IMR-90 (cell line): ENCODE measurements around the gene TMEM72. TPM values are rescaled to one million over a fixed set of nuclear protein-coding genes. Genes with fewer than 3 reads are reported as not detected.

ENCODE experiments used
- ATAC-seq: fragments of 200-7000 bp; cut with Tn5 transposase; 2 replicates; pipeline ENCODE4 v1.9.1; 2020; ENCODE audit warnings: low read depth, mild to moderate bottlenecking, moderate library complexity
- BruUV-seq: library from RNA; stranded (reverse); fragments of 400-500 nt; replicated peaks from 2 replicates; lab custom pipeline; 2021; lab: Mats Ljungman, UMichigan
- CTCF ChIA-PET: fragments of 300-600 bp; formaldehyde crosslinking; extraction: SDS; loops from one replicate; lab custom pipeline; 2021; ENCODE audit warnings: antibody characterized with exemption; lab: Yijun Ruan, JAX
- POLR2A ChIA-PET: fragments of 300-600 bp; sonication (Branson Sonifier 250); formaldehyde crosslinking; loops from one replicate; lab custom pipeline; 2022; ENCODE audit warnings: antibody characterized with exemption; ENCODE audit not compliant: unreplicated experiment; lab: Charles Lee
- DNase-seq: peaks from one replicate; pipeline ENCODE4 v3.0.0; 2013
- H2AFZ ChIP-seq: replicated peaks from 2 replicates; pipeline ENCODE3; 2013; ENCODE audit warnings: low read length, mild to moderate bottlenecking; ENCODE audit not compliant: poor library complexity
- H2AK5ac ChIP-seq: 2 replicates; pipeline ENCODE4 v1.6.1; 2013; ENCODE audit warnings: low read depth, low read length, inconsistent platforms
- H2AK9ac ChIP-seq: replicated peaks from 2 replicates; pipeline ENCODE3; 2013; ENCODE audit warnings: mild to moderate bottlenecking, low read depth, low read length, moderate library complexity; ENCODE audit not compliant: poor library complexity
- H2BK120ac ChIP-seq: 2 replicates; pipeline ENCODE4 v1.6.1; 2013; ENCODE audit warnings: low read depth, low read length, inconsistent platforms
- H2BK15ac ChIP-seq: 3 replicates; pipeline ENCODE4 v1.6.1; 2013; ENCODE audit warnings: low read depth, low read length, inconsistent platforms
- H2BK20ac ChIP-seq: 2 replicates; pipeline ENCODE4 v1.6.1; 2013; ENCODE audit warnings: low read depth, mild to moderate bottlenecking, inconsistent platforms, low read length, moderate library complexity
- H2BK5ac ChIP-seq: 2 replicates; pipeline ENCODE4 v1.6.1; 2013; ENCODE audit warnings: mild to moderate bottlenecking, low read depth, low read length, inconsistent platforms; ENCODE audit not compliant: poor library complexity, severe bottlenecking
- H3K14ac ChIP-seq: replicated peaks from 2 replicates; pipeline ENCODE4 v1.6.1; 2013; ENCODE audit warnings: low read depth, low read length, inconsistent platforms
- H3K18ac ChIP-seq: 2 replicates; pipeline ENCODE4 v1.6.1; 2013; ENCODE audit warnings: low read depth, low read length, control low read depth
- H3K23ac ChIP-seq: 2 replicates; pipeline ENCODE4 v1.6.1; 2013; ENCODE audit warnings: low read depth, low read length, inconsistent platforms
- H3K27ac ChIP-seq: 2 replicates; pipeline ENCODE4 v1.5.1; 2013; ENCODE audit warnings: mild to moderate bottlenecking, control low read depth, low read length; ENCODE audit not compliant: insufficient read depth
- H3K27me3 ChIP-seq: 2 replicates; pipeline ENCODE4 v1.6.1; 2013; ENCODE audit warnings: low read length; ENCODE audit not compliant: control insufficient read depth, insufficient read depth
- H3K36me3 ChIP-seq: 2 replicates; pipeline ENCODE4 v1.6.1; 2013; ENCODE audit warnings: low read length, mixed read lengths; ENCODE audit not compliant: control insufficient read depth, insufficient read depth
- H3K4ac ChIP-seq: 2 replicates; pipeline ENCODE4 v1.6.1; 2013; ENCODE audit warnings: low read depth, low read length, inconsistent platforms
- H3K4me1 ChIP-seq: 2 replicates; pipeline ENCODE4 v1.6.1; 2013; ENCODE audit warnings: low read length, mixed read lengths; ENCODE audit not compliant: control insufficient read depth, insufficient read depth
- H3K4me2 ChIP-seq: 2 replicates; pipeline ENCODE4 v1.6.1; 2013; ENCODE audit warnings: low read depth, mild to moderate bottlenecking, control low read depth, low read length, moderate library complexity
- H3K4me3 ChIP-seq: 2 replicates; pipeline ENCODE4 v1.5.1; 2013; ENCODE audit warnings: low read depth, mild to moderate bottlenecking, control low read depth, low read length, moderate library complexity; ENCODE audit not compliant: insufficient read depth
- H3K56ac ChIP-seq: 2 replicates; pipeline ENCODE4 v1.6.1; 2013; ENCODE audit warnings: low read length, inconsistent platforms; ENCODE audit not compliant: insufficient read depth; ENCODE audit errors: extremely low read depth
- H3K79me1 ChIP-seq, 2 experiments: 2 replicates each; pipeline ENCODE4 v1.6.1; 2013; ENCODE audit warnings: low read length in 2 of 2, inconsistent platforms in 1 of 2, low read depth in 1 of 2
- H3K9ac ChIP-seq: 2 replicates; pipeline ENCODE4 v1.6.1; 2013; ENCODE audit warnings: low read depth, low read length, control low read depth
- H3K9me1 ChIP-seq: 2 replicates; pipeline ENCODE4 v1.6.1; 2013; ENCODE audit warnings: low read length, inconsistent platforms; ENCODE audit not compliant: insufficient read depth
- H3K9me3 ChIP-seq: 2 replicates; pipeline ENCODE4 v1.6.1; 2013; ENCODE audit warnings: low read length; ENCODE audit not compliant: control insufficient read depth, insufficient read depth
- H4K20me1 ChIP-seq: 2 replicates; pipeline ENCODE4 v1.6.1; 2013; ENCODE audit warnings: low read length, inconsistent platforms; ENCODE audit not compliant: insufficient read depth
- H4K5ac ChIP-seq: 2 replicates; pipeline ENCODE4 v1.6.1; 2013; ENCODE audit warnings: mild to moderate bottlenecking, low read depth, low read length, control low read depth
- H4K8ac ChIP-seq, 2 experiments: 2 replicates each; pipeline ENCODE4 v1.6.1; 2013; ENCODE audit warnings: low read depth in 2 of 2, low read length in 2 of 2, control low read depth in 1 of 2, inconsistent platforms in 1 of 2
- H4K91ac ChIP-seq: 2 replicates; pipeline ENCODE4 v1.6.1; 2013; ENCODE audit warnings: low read depth, low read length, inconsistent platforms; ENCODE audit not compliant: insufficient read depth
- BHLHE40 ChIP-seq: fragments of 150-350 bp; IDR thresholded peaks from 2 replicates; pipeline ENCODE4 v1.6.1; 2016; ENCODE audit warnings: mild to moderate bottlenecking, low read depth, low read length
- CHD1 ChIP-seq: IDR thresholded peaks from 2 replicates; pipeline ENCODE4 v1.6.1; 2012; ENCODE audit warnings: low read depth, low read length, improper control_type of control experiment
- ELK1 ChIP-seq: fragments of 150-350 bp; IDR thresholded peaks from 2 replicates; pipeline ENCODE4 v1.6.1; 2016; ENCODE audit warnings: low read depth, mild to moderate bottlenecking, low read length, moderate library complexity, borderline replicate concordance
- FOS ChIP-seq: fragments of 150-350 bp; IDR thresholded peaks from 2 replicates; pipeline ENCODE4 v1.6.1; 2016; ENCODE audit warnings: low read depth, low read length
- MAZ ChIP-seq: IDR thresholded peaks from 2 replicates; pipeline ENCODE4 v1.6.1; 2012; ENCODE audit warnings: low read depth, mild to moderate bottlenecking, low read length, improper control_type of control experiment, moderate library complexity, borderline replicate concordance
- MXI1 ChIP-seq: IDR thresholded peaks from 2 replicates; pipeline ENCODE4 v1.6.1; 2012; ENCODE audit warnings: low read depth, mild to moderate bottlenecking, low read length, moderate library complexity, borderline replicate concordance
- NFE2L2 ChIP-seq: fragments of 150-350 bp; IDR thresholded peaks from 2 replicates; pipeline ENCODE4 v1.6.1; 2016; ENCODE audit warnings: low read depth, mild to moderate bottlenecking, low read length
- POLR2A ChIP-seq: IDR thresholded peaks from 2 replicates; pipeline ENCODE4 v1.6.1; 2012; ENCODE audit warnings: mild to moderate bottlenecking, low read depth, low read length
- RAD21 ChIP-seq: IDR thresholded peaks from 2 replicates; pipeline ENCODE4 v1.6.1; 2012; ENCODE audit warnings: low read length, improper control_type of control experiment
- RCOR1 ChIP-seq: IDR thresholded peaks from 2 replicates; pipeline ENCODE4 v1.6.1; 2012; ENCODE audit warnings: mild to moderate bottlenecking, low read length, improper control_type of control experiment; ENCODE audit not compliant: insufficient replicate concordance
- RFX5 ChIP-seq: IDR thresholded peaks from 2 replicates; pipeline ENCODE4 v1.8.0; 2012; ENCODE audit warnings: low read depth, mild to moderate bottlenecking, low read length, moderate library complexity
- SMC3 ChIP-seq: fragments of 150-350 bp; IDR thresholded peaks from 2 replicates; pipeline ENCODE4 v1.6.1; 2016; ENCODE audit warnings: low read depth, mild to moderate bottlenecking, antibody characterized with exemption, low read length, moderate library complexity
- WGBS, 2 experiments: methylation state at CpG; one replicate each; pipeline versions ENCODE4 v1.1.5 to v1.1.7; 2013; ENCODE audit warnings: missing lambda C conversion rate in 2 of 2; ENCODE audit not compliant: insufficient read length in 1 of 2; ENCODE audit errors: extremely low coverage in 2 of 2; 5-methylcytosine and 5-hydroxymethylcytosine counted together
- dilution Hi-C: fragments of 300-500 bp; cut with HindIII; formaldehyde crosslinking; loops from one replicate; pipeline ENCODE4 v1.14.3; 2018; ENCODE audit warnings: low sequenced_read_pairs; ENCODE audit not compliant: unreplicated experiment
- in situ Hi-C: fragments of 300-500 bp; cut with MboI; formaldehyde crosslinking; loops from 3 replicates; pipeline ENCODE4 v1.14.3; 2019; ENCODE audit warnings: low sequenced_read_pairs, inconsistent platforms, mixed read lengths
- intact Hi-C: fragments of 100-400 bp; cut with micrococcal nuclease; formaldehyde crosslinking; loops from 2 replicates; pipeline ENCODE4 v1.10.0; 2022
- polyA plus RNA-seq, 3 experiments: library from polyadenylated mRNA; depleted of rRNA; stranded (reverse); fragments of >200 nt; gene quantifications; 2 replicates each; pipeline ENCODE4 v1.2.3, GENCODE V29; 2012; ENCODE audit warnings: low replicate concordance in 1 of 3
- total RNA-seq: library from RNA; depleted of rRNA; stranded (reverse); fragments of >200 nt; gene quantifications from 2 replicates; pipeline ENCODE4 v1.2.3, GENCODE V29; 2012
- TF ChIP-seq, protein P1 (sequence below): conservative IDR thresholded peaks from 2 replicates; pipeline ENCODE4 v1.5.1; 2012; ENCODE audit warnings: mild to moderate bottlenecking, low read depth, low read length, improper control_type of control experiment

The TMEM72 gene
- total and polyA plus RNA-seq, 2 of the 4 experiments (the other 2 are of a cell fraction): not detected

DNA sequence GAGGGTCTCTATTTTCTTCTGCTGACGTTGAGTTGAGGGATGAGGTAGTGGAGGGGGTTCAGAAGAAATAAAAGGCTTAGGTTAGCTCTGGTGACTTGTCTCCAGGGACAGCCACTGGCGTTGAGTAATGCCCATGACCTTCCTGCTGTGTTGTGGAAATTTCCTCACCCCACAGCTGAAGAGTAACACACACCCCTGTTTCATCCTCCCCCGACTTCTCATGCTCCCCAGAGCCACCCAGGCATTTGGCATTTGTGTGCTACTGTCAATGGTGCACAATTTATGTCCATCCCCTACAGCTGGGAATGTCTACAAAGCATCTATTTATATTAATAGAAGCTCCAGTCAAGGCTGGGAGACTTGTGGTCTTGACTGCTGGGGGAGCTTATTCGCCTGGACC is 4.7 kb upstream of the TMEM72 start:
- Histone ChIP-seq H2BK20ac (no peak overlapping the region), H4K91ac (no peak overlapping the region), H3K36me3 (no peaks in the 10 kb centered on the region), H2BK120ac (no peak overlapping the region), H3K14ac (no peak overlapping the region), H2AK9ac (no peak overlapping the region), H3K23ac (no peak overlapping the region), H3K56ac (no peak overlapping the region), H3K9me3 (peaks cover 6% of the 10 kb centered on the region), H4K5ac (no peak overlapping the region), H2AFZ (no peak overlapping the region), H3K4me3 (no peak overlapping the region), H3K9ac (no peak overlapping the region), H2AK5ac (no peak overlapping the region), H4K8ac (no peak overlapping the region), H3K4ac (no peak overlapping the region), H2BK15ac (no peak overlapping the region), H4K20me1 (no peaks in the 10 kb centered on the region), H3K4me1 (no peaks in the 10 kb centered on the region), H3K9me1 (no peaks in the 10 kb centered on the region), H2BK5ac (no peak overlapping the region), H3K79me1 (no peaks in the 10 kb centered on the region), H3K27ac (no peak overlapping the region), H3K27me3 (peaks cover 58% of the 10 kb centered on the region), H3K18ac (no peak overlapping the region), H3K4me2 (no peak overlapping the region)
- WGBS, 2 experiments: no CpG with 5 or more reads among the region's 4 CpGs
- dilution Hi-C loops: no loop called here
- TF ChIP-seq MXI1: no peak
- TF ChIP-seq, protein P1, sequence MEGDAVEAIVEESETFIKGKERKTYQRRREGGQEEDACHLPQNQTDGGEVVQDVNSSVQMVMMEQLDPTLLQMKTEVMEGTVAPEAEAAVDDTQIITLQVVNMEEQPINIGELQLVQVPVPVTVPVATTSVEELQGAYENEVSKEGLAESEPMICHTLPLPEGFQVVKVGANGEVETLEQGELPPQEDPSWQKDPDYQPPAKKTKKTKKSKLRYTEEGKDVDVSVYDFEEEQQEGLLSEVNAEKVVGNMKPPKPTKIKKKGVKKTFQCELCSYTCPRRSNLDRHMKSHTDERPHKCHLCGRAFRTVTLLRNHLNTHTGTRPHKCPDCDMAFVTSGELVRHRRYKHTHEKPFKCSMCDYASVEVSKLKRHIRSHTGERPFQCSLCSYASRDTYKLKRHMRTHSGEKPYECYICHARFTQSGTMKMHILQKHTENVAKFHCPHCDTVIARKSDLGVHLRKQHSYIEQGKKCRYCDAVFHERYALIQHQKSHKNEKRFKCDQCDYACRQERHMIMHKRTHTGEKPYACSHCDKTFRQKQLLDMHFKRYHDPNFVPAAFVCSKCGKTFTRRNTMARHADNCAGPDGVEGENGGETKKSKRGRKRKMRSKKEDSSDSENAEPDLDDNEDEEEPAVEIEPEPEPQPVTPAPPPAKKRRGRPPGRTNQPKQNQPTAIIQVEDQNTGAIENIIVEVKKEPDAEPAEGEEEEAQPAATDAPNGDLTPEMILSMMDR: no peak
- TF ChIP-seq POLR2A: no peak
- no peak for TF ChIP-seq RAD21
- no peak for TF ChIP-seq FOS
- no peak for TF ChIP-seq ELK1
- no peak for TF ChIP-seq NFE2L2
- no peak for TF ChIP-seq MAZ
- no peak for TF ChIP-seq CHD1
- no peak for TF ChIP-seq RCOR1
- no peak for TF ChIP-seq SMC3
- no peak for TF ChIP-seq BHLHE40
- TF ChIP-seq RFX5: no peak
- POLR2A ChIA-PET: no interaction called here
- no TSS peak for BruUV-seq
- CTCF ChIA-PET: no interaction called here
- in situ Hi-C loops: no loop called here
- intact Hi-C loops: no loop called here
- DNase-seq (no peak), ATAC-seq (no peak)
